ENCODE measurements around the gene ADCY1.
"Not testable (repeated sequence)": the region's sequence is repeated elsewhere in the genome, so short reads cannot be mapped to it uniquely, and the experiment has no call there.

The ADCY1 gene

GRCh38 chr7:45768516-45769394 is 194.6 kb downstream of the ADCY1 start:
- peak; percentile 97 to 98 for DNase-seq

GRCh38 chr7:45769626-45770025 is 195.5 kb downstream of the ADCY1 start:
- DNase-seq, result not testable (repeated sequence)

Data from CD4-positive, alpha-beta T cell treated with Interferon alpha-2 for 1 hour (primary cell).